ENCODE data around the gene GLT8D2. TPM values are rescaled to one million over a fixed set of nuclear protein-coding genes. Genes with fewer than 3 reads are reported as not detected.

The GLT8D2 gene
- total RNA-seq, 4 donors from 2014 or later: 4.1 to 10.2 (median 6.5) TPM

DNA sequence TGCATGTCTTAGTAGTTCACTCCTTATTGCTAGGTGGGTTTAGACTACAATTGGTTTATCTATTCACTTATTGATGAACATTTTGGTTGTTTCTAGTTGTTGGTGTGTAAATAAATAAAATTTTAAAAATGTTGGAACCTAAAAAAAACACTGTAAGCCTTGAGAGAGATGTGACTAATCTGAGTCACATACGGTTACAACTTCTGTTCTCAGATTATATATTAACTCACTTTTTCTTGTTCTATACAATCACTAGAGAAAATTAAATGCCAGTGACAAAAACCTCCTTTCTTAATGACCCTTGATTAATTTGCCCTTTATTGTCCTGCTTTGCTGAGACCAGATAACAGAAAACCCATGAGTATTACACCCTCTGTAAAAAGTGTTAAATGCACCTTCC is 91.4 kb downstream of the GLT8D2 start:
- TF ChIP-seq, protein P1, sequence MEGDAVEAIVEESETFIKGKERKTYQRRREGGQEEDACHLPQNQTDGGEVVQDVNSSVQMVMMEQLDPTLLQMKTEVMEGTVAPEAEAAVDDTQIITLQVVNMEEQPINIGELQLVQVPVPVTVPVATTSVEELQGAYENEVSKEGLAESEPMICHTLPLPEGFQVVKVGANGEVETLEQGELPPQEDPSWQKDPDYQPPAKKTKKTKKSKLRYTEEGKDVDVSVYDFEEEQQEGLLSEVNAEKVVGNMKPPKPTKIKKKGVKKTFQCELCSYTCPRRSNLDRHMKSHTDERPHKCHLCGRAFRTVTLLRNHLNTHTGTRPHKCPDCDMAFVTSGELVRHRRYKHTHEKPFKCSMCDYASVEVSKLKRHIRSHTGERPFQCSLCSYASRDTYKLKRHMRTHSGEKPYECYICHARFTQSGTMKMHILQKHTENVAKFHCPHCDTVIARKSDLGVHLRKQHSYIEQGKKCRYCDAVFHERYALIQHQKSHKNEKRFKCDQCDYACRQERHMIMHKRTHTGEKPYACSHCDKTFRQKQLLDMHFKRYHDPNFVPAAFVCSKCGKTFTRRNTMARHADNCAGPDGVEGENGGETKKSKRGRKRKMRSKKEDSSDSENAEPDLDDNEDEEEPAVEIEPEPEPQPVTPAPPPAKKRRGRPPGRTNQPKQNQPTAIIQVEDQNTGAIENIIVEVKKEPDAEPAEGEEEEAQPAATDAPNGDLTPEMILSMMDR (IDR thresholded peaks at IDR 0.05; ENCODE audit: low read depth): no peak

DNA sequence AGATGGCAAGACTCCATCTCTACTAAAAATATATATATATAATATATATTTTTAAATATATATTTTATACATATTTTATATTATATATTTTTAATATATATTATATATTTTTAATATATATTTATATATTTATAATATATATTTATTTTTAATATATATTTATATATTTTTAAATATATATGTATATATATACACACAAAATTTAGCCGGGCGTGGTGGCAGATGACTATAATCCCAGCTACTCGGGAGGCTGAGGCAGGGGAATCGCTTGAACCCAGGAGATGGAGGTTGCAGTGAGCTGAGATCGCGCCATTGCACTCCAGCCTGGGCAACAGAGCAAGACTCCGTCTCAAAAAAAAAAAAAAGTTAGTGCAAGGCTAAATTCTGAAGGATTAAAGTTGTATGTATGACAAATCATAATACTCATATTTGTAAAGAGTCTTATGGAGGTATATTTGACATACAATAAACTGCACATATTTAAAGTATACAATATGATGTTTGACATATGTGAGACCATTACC is 92.1 kb downstream of the GLT8D2 start:
- TF ChIP-seq, protein P1 (IDR thresholded peaks at IDR 0.05; ENCODE audit: low read depth): no peak

DNA sequence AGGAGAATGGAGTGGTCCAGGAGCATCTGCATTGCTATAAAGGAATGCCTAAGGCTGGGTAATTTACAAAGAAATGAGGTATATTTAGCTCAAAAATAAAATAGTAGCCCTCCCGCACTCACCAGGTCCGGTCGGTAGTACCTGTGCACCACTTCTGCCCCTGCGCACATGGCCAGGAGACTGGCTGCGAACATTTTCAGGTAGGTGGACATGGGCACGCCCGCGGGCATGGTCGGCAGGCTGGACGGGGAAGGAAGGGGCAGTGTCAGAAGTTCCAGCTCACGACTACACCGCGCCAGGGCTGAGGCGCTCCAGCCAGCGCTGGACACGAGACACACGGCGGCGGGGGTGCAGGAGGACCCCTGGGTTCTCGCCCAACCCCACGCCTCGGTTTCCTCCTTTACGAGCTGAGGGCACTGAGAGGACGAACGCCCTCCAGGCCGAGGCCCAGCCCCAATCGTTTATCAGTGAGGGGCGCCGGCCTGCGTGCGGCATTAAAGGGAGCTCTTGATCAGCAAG is 93.4 kb downstream of the GLT8D2 start:
- TF ChIP-seq, protein P1 (IDR thresholded peaks at IDR 0.05; ENCODE audit: low read depth): no peak

GRCh38 chr12:103955811-103956508 is 94.0 kb downstream of the GLT8D2 start:
- TF ChIP-seq, protein P1 (IDR thresholded peaks at IDR 0.05; ENCODE audit: low read depth): no peak

DNA sequence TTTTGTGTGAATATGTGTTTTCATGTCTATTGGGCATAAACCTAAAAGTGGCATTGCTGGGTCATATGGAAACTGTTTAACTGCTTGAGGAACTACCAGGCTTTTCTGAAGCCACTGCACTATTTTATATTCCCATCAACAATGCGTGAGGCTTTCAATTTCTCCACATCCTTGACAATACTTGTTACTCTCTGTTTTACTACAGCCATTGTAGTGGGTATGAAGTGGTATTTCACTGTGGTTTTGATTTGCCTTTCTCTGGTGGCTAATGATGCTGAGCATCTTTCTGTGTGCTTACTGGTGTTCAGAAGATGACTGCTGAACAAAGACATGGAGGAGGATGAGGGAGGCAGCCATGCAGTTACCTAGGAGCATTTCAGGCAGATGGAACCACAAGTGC is 97.5 kb downstream of the GLT8D2 start:
- TF ChIP-seq, protein P1 (IDR thresholded peaks at IDR 0.05; ENCODE audit: low read depth): no peak

DNA sequence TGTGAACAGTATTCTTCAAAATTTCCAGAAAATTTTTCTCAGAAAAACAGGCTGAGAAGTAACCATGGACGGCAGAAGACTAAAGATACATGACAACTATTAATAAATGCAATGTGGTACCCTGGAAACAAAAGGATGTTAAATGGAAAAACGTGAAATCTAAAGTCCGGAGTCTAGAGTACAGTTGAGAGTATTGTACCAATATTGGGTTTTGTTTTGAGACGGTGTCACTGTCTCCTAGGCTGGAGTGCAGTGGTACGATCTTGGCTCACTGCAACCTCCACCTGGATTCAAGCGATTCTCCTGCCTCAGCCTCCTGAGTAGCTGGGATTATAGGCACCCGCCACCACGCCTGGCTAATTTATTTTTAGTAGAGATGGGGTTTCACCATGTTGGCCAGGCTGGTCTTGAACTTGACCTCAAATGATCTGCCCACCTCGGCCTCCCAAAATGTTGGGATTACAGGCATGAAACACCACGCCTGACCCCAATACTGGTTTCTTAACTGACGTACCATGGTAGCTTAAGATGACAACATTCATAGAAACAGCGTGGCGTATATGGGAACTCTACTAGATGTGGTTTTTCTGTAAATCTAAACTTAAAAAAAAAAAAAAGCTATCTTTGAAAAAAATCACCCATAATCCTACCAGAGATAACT is 101.1 kb downstream of the GLT8D2 start:
- TF ChIP-seq, protein P1 (IDR thresholded peaks at IDR 0.05; ENCODE audit: low read depth): no peak

DNA sequence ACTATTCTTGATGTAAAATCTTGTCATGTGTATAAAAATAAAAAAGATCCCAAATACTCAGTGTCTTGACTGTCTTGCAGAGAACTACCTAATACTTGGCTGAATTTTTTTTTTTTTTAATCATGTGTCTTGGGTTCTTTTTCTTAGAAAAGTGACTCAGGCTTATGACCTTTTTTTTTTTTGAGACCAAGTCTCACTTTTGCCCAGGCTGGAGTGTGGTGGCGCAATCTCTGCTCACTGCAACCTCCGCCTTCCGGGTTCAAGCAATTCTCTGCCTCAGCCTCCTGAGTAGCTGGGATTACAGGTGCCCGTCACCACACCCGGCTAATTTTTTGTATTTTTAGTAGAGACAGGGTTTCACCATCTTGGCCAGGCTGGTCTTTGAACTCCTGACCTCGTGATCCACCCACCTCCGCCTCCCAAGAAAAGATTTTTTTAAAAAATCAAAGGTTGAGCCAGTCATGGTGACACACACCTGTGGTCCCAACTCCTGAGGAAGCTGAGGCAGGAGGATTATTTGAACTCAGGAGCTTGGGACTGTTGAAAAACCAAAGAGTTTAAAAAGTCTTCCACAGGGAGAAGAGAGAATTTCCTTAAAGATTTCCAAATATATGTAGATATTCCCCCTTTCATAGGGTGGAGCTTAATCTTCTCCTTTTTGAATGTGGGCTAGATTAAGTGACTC is 102.0 kb downstream of the GLT8D2 start:
- TF ChIP-seq, protein P1 (IDR thresholded peaks at IDR 0.05; ENCODE audit: low read depth): no peak
